PC-3 (cell line): Measurements from ENCODE around the gene DSP.

Experiments
- EZH2 ChIP-seq: fragments of 300-600 bp; sonication (generic); IDR thresholded peaks from one replicate; pipeline ENCODE4 v1.6.1; 2017; ENCODE audit warnings: antibody characterized with exemption, mild to moderate bottlenecking, low read length; ENCODE audit not compliant: unreplicated experiment
- EZH2phosphoT487 ChIP-seq: fragments of 300-600 bp; sonication (generic); IDR thresholded peaks from 2 replicates; pipeline ENCODE4 v1.6.1; 2018; ENCODE audit warnings: mild to moderate bottlenecking, antibody characterized with exemption, low read length, borderline replicate concordance
- TF ChIP-seq, protein P1 (sequence below): fragments of 300-600 bp; sonication (generic); conservative IDR thresholded peaks from 2 replicates; pipeline ENCODE4 v1.5.1; 2017; ENCODE audit warnings: antibody characterized with exemption, low read depth, mild to moderate bottlenecking, low read length

DNA sequence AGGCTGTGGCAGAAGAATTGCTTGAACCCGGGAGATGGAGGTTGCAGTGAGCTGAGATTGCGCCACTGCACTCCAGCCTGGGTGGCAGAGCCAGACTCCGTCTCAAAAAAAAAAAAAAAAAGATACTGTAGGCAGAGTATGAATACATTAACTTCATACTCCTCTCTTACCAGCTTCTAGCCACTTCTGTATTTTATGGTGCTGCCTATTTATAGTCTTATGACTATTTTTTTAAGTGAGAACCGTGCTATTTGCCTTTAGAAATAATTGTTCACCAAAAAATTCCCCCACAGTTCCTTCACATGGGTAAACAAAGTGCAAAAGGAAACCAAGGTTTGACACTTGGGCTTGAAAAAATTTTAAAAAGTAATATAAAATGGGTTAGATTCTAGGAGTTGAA lies 47.0 kb downstream of the DSP start:
- TF ChIP-seq, protein P1, sequence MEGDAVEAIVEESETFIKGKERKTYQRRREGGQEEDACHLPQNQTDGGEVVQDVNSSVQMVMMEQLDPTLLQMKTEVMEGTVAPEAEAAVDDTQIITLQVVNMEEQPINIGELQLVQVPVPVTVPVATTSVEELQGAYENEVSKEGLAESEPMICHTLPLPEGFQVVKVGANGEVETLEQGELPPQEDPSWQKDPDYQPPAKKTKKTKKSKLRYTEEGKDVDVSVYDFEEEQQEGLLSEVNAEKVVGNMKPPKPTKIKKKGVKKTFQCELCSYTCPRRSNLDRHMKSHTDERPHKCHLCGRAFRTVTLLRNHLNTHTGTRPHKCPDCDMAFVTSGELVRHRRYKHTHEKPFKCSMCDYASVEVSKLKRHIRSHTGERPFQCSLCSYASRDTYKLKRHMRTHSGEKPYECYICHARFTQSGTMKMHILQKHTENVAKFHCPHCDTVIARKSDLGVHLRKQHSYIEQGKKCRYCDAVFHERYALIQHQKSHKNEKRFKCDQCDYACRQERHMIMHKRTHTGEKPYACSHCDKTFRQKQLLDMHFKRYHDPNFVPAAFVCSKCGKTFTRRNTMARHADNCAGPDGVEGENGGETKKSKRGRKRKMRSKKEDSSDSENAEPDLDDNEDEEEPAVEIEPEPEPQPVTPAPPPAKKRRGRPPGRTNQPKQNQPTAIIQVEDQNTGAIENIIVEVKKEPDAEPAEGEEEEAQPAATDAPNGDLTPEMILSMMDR = no peak
- TF ChIP-seq EZH2 = no peak
- no peak for TF ChIP-seq EZH2phosphoT487
